GM23338 (cell line): ENCODE measurements around the gene ACAD9.

Experiments used
- CREB1 ChIP-seq: fragments of 250-450 bp; sonication (Bioruptor Pico); IDR thresholded peaks from 2 replicates; pipeline ENCODE4 v1.5.0; 2020; ENCODE audit warnings: low read depth, mild to moderate bottlenecking, moderate library complexity
- CTCF ChIP-seq, 2 experiments: fragments of 200-600 bp in 1 of 2; sonication (generic) in 1 of 2; conservative IDR thresholded peaks; 2 replicates each; pipeline versions ENCODE4 v1.5.1 to v1.6.1; 2016 to 2017; ENCODE audit warnings: antibody characterized with exemption in 2 of 2, low read depth in 2 of 2, mild to moderate bottlenecking in 2 of 2, moderate library complexity in 1 of 2
- EZH2 ChIP-seq: fragments of 200-600 bp; sonication (generic); IDR thresholded peaks from one replicate; pipeline ENCODE4 v1.8.0; 2017; ENCODE audit warnings: antibody characterized with exemption, mild to moderate bottlenecking, low read depth; ENCODE audit not compliant: unreplicated experiment
- EZH2phosphoT487 ChIP-seq: fragments of 200-600 bp; sonication (generic); IDR thresholded peaks from one replicate; pipeline ENCODE4 v1.8.1; 2018; ENCODE audit warnings: antibody characterized with exemption; ENCODE audit not compliant: unreplicated experiment
- JUNB ChIP-seq: IDR thresholded peaks from one replicate; pipeline ENCODE4 v1.6.1; 2016; ENCODE audit warnings: antibody characterized with exemption; ENCODE audit not compliant: unreplicated experiment
- NANOG ChIP-seq: IDR thresholded peaks from 2 replicates; pipeline ENCODE4 v1.6.1; 2016; ENCODE audit warnings: antibody characterized with exemption, borderline replicate concordance
- POLR2AphosphoS5 ChIP-seq: IDR thresholded peaks from 2 replicates; pipeline ENCODE4 v1.6.1; 2016; ENCODE audit warnings: antibody characterized with exemption, low read depth
- REST ChIP-seq: IDR thresholded peaks from one replicate; pipeline ENCODE4 v1.6.1; 2018; ENCODE audit warnings: antibody characterized with exemption; ENCODE audit not compliant: unreplicated experiment
- ZNF114 ChIP-seq: fragments of 250-450 bp; sonication (Bioruptor Pico); IDR thresholded peaks from 2 replicates; pipeline ENCODE4 v1.5.0; 2020; ENCODE audit warnings: mild to moderate bottlenecking, moderate library complexity
- ZNF331 ChIP-seq: fragments of 250-450 bp; sonication (Bioruptor Pico); IDR thresholded peaks from 2 replicates; pipeline ENCODE4 v1.5.0; 2020; ENCODE audit warnings: low read depth, mild to moderate bottlenecking, moderate library complexity
- TF ChIP-seq, protein P1 (sequence below): IDR thresholded peaks from 2 replicates; pipeline ENCODE4 v1.6.1; 2016; ENCODE audit warnings: antibody characterized with exemption

- TF ChIP-seq CTCF (conservative IDR thresholded peaks at IDR 0.05; ENCODE audit: low read depth in 2 of 2) (no peak), POLR2AphosphoS5 (no peak), EZH2 (no peak), ZNF331 (CRISPR knock-in tag) (no peak), EZH2phosphoT487 (no peak), REST (no peak), CREB1 (CRISPR knock-in tag) (no peak), NANOG (no peak), JUNB (no peak), ZNF114 (CRISPR knock-in tag) (no peak)
- TF ChIP-seq, protein P1, sequence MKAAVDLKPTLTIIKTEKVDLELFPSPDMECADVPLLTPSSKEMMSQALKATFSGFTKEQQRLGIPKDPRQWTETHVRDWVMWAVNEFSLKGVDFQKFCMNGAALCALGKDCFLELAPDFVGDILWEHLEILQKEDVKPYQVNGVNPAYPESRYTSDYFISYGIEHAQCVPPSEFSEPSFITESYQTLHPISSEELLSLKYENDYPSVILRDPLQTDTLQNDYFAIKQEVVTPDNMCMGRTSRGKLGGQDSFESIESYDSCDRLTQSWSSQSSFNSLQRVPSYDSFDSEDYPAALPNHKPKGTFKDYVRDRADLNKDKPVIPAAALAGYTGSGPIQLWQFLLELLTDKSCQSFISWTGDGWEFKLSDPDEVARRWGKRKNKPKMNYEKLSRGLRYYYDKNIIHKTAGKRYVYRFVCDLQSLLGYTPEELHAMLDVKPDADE, result no peak
Observed at GRCh38 chr3:128846486-128846891, 32.9 kb upstream of the ACAD9 start.
